ENCODE measurements around the gene BHLHA9.
"Not testable (repeated sequence)": the region's sequence is repeated elsewhere in the genome, so short reads cannot be mapped to it uniquely, and the experiment has no call there.

Gene BHLHA9

DNA sequence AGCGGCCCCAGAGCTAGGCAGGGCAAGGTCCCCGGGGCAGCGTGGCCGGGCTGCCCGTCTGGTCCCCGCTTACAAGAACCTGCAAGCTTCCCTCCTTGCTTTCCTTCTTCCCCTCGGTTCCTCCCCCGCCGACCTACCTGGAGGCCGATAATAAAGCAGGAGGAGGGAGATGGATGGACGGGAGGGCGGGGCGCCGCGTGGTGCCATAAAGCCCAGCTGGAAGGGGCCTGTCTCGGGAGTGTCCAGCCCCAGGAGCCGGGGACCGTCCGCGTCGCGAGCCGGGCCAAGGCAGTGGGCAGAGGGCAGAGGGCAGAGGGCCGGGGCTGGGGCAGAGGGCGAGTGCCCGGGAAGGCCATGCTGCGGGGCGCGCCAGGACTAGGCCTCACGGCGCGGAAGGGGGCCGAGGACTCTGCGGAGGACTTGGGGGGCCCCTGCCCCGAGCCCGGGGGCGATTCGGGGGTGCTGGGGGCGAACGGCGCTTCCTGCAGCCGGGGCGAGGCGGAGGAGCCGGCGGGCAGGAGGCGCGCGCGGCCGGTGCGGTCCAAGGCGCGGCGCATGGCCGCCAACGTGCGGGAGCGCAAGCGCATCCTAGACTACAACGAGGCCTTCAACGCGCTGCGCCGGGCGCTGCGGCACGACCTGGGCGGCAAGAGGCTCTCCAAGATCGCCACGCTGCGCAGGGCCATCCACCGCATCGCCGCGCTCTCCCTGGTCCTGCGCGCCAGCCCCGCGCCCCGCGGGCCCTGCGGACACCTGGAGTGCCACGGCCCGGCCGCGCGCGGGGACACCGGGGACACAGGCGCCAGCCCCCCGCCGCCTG is at the start of gene BHLHA9:
Gene BHLHA9, plus strand, starts transcription at position 235 of the 820 bp plus-strand sequence. Its CDS starts 120 bp downstream, at position 355.
- DNase-seq: no peak

DNA sequence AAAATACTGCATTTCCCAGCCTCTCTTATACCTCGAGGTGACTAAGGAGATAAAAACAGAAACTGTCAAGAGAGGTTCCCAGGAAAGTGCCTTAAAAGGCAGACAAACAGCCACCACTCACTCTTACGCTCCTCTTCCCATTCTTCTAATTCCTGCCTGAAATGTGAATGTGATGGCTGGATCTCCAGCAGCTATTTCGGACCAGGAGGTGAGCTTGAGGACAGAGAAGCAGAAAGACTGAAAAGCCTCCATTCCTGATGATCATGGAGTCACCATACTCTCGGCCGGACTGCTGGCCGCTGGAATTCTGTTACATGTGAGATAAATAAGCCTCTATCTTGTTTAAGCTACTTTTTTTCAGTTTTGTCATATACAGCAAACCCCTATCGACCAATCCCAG is 49.0 kb upstream of the BHLHA9 start:
- DNase-seq: no peak

DNA sequence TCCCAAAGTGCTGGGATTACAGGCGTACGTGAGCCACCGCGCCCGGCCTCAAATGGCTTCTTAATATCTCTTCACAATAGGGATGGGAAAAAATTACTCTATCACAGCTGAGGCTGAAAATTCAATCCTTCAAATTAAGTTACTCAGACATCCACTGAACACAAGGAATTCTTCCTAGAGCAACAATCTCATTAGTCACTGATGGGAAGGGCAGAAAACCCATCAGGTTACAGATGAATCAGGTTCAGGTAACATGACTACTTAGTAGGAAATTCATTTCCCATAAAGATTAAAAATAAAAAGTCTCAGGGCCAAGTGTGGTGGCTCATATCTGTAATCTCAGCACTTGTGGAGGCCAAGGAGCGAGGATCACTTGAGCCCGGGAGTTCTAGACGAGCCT is 47.9 kb upstream of the BHLHA9 start:
- DNase-seq: no peak

DNA sequence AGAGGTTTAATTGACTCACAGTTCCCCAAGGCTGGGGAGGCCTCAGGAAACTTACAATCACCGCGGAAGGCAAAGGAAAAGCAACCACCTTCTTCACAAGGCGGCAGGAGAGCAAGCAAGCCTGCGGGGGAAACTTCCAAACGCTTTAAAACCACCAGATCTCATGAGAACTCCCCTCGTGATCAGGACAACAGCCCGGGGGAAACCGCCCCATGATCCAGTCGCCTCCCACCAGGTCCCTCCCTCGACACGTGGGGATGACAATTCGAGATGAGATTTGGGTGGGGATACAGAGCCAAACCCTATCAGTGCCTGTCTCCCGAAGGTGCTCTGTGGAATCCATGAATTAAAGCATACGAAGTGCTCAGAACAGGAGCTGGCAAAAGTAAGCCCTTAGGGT is 46.6 kb upstream of the BHLHA9 start:
- DNase-seq: no peak

GRCh38 chr17:1224330-1224729 is 45.9 kb upstream of the BHLHA9 start:
- no peak for DNase-seq

- no peak for DNase-seq
These were observed 43.9 kb upstream of the BHLHA9 start for GRCh38 chr17:1226308-1226707.

- no peak for DNase-seq
These were observed 42.9 kb upstream of the BHLHA9 start for GRCh38 chr17:1227365-1227764.

DNA sequence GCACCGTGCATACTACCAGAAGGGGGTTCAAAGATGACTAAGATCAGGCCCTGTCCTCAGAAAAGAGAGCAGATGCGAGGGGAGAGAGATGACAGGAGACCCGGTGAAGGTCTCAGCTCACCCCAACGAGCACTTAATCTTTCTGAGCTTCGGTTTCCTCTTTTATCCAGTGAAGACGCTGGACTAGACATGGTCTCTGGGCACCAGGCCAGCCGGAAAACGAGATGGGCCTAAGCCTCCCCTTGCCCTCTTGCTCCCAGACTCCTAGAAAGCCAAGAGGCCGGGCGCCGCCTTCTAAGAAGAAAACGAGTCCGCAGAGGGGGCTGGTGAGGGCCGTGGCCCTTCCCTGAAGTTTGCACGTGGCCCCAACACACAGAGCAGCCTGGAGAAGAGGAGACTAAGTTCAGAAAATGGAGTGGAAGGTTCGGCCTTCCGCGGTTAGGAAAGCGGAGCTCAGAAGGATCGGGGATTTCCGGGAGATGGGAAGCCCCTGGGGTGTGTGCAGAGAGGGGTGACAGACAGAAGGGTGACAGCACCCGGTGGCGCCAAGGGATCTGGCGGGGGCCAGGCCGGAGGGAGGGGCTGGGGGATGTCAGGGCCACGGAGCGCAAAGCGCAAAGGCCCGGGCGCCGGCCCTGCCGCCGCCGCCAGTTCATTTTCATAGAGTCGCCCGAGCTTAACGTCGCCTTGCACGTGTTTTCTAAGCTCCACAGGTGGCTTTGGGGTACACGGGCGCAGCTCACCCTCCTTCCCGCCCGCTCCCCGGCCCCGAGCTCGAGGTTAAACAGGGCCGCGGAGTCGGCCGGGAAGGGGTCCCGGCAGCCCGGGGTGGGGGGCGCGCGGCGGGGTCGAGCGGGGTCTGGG is 42.1 kb upstream of the BHLHA9 start:
- DNase-seq: no peak

- DNase-seq: no peak
These were observed 41.4 kb upstream of the BHLHA9 start for GRCh38 chr17:1228781-1229348.

- DNase-seq: peak in 1 of 4 experiments; percentile 14
These were observed 40.8 kb upstream of the BHLHA9 start for GRCh38 chr17:1229349-1229899.

DNA sequence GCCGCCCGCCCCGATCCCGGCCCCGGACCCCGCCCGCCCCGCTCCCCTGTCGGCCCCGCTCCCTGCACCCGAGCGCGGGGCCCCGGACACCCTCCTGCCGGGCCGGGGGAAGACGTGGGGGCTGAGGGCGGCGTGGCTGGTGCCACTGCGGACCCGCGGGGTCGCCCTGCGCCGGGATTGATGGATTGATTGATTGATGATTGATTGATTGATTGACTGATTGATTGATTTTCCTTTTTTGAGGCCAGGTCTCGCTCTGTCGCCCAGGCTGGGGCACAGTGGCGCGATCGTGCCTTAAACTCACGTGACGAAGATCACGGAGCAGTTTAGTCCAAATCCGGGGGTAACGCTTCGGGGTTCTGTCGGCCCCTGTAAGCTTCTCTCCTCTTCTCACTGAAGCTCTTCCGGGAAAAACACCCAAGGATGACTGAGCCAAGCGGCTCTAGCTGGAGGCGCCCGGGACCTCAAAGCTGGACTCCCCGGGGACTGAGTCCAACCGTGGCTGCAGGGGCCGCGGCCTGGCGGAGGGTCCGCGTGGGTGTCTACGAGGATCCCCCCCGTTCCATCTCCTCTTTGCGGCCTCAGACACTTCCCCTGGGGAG is 40.2 kb upstream of the BHLHA9 start:
- no peak for DNase-seq

DNA sequence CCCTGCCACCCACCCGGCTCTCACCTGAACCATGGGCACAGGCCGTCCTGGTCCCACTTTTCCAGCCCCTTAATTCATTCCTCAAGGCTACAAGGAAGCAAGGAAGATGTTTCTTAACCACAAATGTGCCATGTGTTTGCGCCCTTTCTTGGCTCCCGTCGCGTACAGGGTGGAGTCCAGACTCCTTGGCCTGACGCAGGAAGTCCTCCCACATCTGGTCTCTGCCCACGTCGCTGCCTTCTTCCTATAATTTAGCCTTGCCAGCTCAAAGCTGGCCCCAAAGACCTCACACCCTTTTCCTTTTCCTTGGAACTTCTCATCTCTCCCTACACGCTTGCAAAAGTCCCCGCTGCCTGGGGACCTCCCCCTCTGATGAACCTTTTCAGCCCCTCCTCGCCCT is 38.8 kb upstream of the BHLHA9 start:
- no peak for DNase-seq

DNA sequence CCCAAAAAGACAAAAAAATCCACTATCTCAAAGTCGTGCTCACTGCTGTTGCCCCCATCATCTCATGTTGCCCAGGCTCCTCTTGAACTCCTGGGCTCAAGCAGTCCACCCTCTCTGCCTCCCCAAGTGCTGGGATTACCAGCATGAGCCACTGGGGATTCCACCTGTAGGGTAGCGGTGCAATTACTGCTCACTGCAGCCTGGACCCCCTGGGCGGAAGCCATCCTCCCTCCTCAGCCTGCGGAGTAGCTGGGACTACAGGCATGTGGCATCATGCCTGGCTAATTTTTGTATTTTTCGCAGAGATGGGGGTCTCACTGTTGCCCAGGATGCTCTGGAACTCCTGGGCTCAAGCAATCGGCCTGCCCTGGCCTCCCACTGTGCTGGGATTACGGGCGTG is 37.9 kb upstream of the BHLHA9 start:
- DNase-seq: no peak

- no peak for DNase-seq
These were observed 37.5 kb upstream of the BHLHA9 start for GRCh38 chr17:1232786-1233185.

DNA sequence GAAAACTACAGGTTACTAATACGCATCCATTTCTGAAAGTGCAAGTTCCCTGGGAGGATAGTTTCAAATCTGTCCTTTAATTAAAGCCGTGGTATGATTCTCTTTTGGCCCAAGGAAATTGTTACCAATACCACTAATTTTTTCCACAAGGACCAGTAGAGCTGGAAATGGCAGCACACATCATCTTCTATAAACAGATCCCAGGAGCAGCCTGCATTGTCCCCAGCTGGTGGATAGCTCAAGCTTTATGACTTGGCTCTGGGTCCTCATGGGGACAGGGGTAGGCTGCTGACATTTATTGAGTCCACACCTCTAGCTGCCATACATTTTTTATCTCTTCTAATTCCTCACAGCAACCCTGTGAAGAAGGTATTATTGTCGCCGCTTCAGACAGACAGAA is 35.8 kb upstream of the BHLHA9 start:
- DNase-seq: no peak

DNA sequence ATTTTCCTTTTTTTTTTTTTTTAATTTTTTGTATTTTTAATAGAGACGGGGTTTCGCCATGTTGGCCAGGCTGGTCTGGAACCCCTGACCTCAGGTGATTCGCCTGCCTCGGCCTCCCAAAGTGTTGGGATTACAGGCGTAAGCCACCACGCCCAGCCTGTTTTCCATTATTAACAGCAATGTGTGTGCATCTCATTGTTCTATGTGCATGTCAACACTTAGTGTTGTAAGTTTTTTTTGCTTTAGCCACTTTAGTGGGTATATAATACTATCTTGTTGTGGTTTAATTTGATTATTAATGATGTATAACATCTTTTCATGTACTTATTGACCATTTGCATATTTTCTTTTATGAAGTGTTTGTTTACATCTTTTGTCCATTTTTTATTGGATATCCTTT is 32.8 kb upstream of the BHLHA9 start:
- DNase-seq: no peak

- no peak for DNase-seq
These were observed 31.0 kb upstream of the BHLHA9 start for GRCh38 chr17:1239210-1239609.

DNA sequence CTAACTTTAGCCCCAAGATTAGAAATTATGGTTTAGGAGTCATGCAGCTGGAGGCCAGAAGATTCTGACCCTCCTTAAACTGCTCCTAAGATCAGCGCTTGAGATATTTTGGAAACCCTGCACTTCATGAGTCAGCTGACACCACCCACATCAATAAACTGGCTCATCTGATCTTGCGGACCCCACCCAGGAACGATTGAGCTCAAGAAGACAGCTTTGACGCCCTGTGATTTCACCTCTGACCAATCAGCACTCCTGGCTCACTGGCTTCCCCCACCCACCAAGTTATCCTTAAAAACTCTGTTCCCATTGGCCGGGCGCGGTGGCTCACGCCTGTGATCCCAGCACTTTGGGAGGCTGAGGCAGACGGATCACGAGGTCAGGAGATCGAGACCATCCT is 29.8 kb upstream of the BHLHA9 start:
- DNase-seq: not testable (repeated sequence)

DNA sequence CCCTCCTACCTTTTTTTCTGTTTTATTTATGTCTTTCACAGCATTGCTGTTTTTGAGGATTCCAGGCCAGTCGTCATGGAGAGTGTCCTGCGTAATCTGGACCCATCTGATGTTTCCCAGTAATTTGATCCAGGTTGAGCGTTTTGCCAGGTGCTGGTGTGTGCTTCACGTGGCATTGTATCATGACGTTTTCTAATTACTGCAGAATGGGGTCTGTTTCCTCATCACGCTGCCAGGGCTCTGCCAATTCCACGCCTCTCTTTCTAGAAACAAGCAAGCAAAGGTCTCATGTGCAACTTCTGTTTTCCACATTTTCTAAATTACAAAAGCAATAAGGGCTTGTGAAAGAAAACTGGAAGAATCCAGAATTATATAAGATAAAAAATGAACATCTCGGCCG is 28.3 kb upstream of the BHLHA9 start:
- DNase-seq: no peak

- DNase-seq: no peak
These were observed 25.6 kb upstream of the BHLHA9 start for GRCh38 chr17:1244606-1245012.

DNA sequence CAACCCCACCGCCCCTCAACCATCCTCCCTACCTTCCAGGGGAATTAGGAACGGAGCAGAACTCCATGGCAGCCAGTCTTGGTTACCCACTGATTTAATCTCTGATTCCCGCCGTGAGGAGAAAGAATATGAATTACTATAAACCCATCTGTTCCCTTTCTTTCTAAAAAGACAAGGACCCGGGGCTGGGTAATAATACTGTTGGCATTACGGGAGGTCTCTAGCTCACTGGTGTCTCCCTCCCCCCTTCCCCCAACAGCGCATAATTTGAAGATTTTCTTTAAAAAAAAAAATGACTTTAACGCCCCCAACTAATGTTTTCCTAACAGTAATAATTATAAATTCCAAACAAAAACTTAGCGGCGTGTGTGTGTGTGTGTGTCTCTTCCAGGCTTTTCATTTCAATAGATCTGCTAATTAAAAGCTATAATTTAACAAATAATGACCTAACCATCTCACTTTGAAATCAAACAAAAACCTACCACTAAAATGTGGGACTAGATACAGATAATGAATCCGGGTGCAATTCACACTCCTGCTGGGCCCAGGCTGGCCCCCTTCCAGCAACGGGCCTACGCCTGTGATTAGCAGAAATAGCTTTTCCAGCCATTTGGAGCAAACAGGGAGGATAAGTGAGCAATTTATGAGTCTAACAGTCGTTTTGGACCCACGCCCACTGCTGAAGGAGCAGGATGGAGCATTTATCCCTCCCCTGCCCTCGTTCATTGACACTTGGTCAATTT is 18.2 kb upstream of the BHLHA9 start:
- DNase-seq: no peak

DNA sequence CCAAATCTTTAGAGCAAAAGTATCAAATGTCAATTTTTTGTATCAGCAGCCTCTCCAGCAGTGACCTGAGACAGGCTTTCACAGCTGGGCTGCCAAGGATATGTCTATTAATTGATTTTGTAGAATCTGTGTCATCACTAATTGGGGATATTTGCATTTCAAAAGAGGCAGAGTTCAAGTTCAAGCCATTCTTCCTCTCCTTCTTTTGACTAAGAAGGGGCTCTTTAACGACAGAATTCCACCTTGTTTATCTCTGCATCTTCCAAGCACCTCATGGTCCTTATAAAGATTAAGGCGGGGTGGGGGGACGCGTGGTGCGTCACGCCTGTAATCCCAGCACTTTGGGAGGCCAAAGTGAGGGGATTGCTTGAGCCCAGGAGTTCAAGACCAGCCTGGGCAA is 15.2 kb upstream of the BHLHA9 start:
- no peak for DNase-seq

Data from activated naive CD4-positive, alpha-beta T cell (primary cell).